ENCODE measurements around the gene NID2. TPM values are rescaled to one million over a fixed set of nuclear protein-coding genes. Genes with fewer than 3 reads are reported as not detected.
A peak's percentile ranks its signal among the peaks of the same experiment; 100 is the strongest.

The NID2 gene
- total RNA-seq, 1 donor from 2014 or later = 37.5 TPM

- no peak for DNase-seq (ENCODE audit: low read depth in 2 of 2)
Observed at GRCh38 chr14:52000019-52000582, 68.8 kb downstream of the NID2 start.

- DNase-seq (ENCODE audit: low read depth in 2 of 2) = no peak
Observed at GRCh38 chr14:51999084-51999483, 69.8 kb downstream of the NID2 start.

- no peak for DNase-seq (ENCODE audit: low read depth in 2 of 2)
Observed at GRCh38 chr14:51998348-51998747, 70.5 kb downstream of the NID2 start.

- peak; percentile 63 to 64 for DNase-seq (ENCODE audit: low read depth in 2 of 2)
Observed at GRCh38 chr14:51996148-51996746, 72.6 kb downstream of the NID2 start.

- DNase-seq (ENCODE audit: low read depth in 2 of 2) = no peak
Observed at GRCh38 chr14:51993285-51993920, 75.5 kb downstream of the NID2 start.

GRCh38 chr14:51990488-51990887 lies 78.4 kb downstream of the NID2 start:
- no peak for DNase-seq (ENCODE audit: low read depth in 2 of 2)

GRCh38 chr14:51989293-51990234 lies 79.3 kb downstream of the NID2 start, which contains the start of gene RTRAF:
TSS of gene RTRAF (plus strand) at chr14:51989546. CDS start at chr14:51989640, 94 bp downstream.
- DNase-seq (ENCODE audit: low read depth in 2 of 2) = peak; percentile 85 to 96

- DNase-seq (ENCODE audit: low read depth in 2 of 2) = no peak
Observed at GRCh38 chr14:51988221-51988620, 80.6 kb downstream of the NID2 start.

GRCh38 chr14:51981218-51981854 lies 87.5 kb downstream of the NID2 start:
- DNase-seq (ENCODE audit: low read depth in 2 of 2) = no peak

- peak; percentile 57 to 81 for DNase-seq (ENCODE audit: low read depth in 2 of 2)
Observed at GRCh38 chr14:51979088-51979709, 89.7 kb downstream of the NID2 start.

GRCh38 chr14:51978681-51979085 lies 90.2 kb downstream of the NID2 start:
- DNase-seq (ENCODE audit: low read depth in 2 of 2) = no peak

- DNase-seq (ENCODE audit: low read depth in 2 of 2) = no peak
Observed at GRCh38 chr14:51977075-51977474, 91.8 kb downstream of the NID2 start.

GRCh38 chr14:51972566-51972965 lies 96.3 kb downstream of the NID2 start:
- no peak for DNase-seq (ENCODE audit: low read depth in 2 of 2)

- no peak for DNase-seq (ENCODE audit: low read depth in 2 of 2)
Observed at GRCh38 chr14:51969852-51970540, 98.9 kb downstream of the NID2 start.

- no peak for DNase-seq (ENCODE audit: low read depth in 2 of 2)
Observed at GRCh38 chr14:51967521-51967920, 101.3 kb downstream of the NID2 start.

GRCh38 chr14:51963286-51963685 lies 105.6 kb downstream of the NID2 start:
- DNase-seq (ENCODE audit: low read depth in 2 of 2) = peak in 1 of 2 donors; percentile 49

- no peak for DNase-seq (ENCODE audit: low read depth in 2 of 2)
Observed at GRCh38 chr14:51962711-51963110, 106.1 kb downstream of the NID2 start.

GRCh38 chr14:51960866-51961265 lies 108.0 kb downstream of the NID2 start:
- DNase-seq (ENCODE audit: low read depth in 2 of 2) = no peak

- no peak for DNase-seq (ENCODE audit: low read depth in 2 of 2)
Observed at GRCh38 chr14:51959928-51960327, 108.9 kb downstream of the NID2 start.

- peak; percentile 80 to 82 for DNase-seq (ENCODE audit: low read depth in 2 of 2)
Observed at GRCh38 chr14:51957950-51958349, 110.9 kb downstream of the NID2 start.
